ENCODE results near the gene HNRNPLL.

Gene HNRNPLL

DNA sequence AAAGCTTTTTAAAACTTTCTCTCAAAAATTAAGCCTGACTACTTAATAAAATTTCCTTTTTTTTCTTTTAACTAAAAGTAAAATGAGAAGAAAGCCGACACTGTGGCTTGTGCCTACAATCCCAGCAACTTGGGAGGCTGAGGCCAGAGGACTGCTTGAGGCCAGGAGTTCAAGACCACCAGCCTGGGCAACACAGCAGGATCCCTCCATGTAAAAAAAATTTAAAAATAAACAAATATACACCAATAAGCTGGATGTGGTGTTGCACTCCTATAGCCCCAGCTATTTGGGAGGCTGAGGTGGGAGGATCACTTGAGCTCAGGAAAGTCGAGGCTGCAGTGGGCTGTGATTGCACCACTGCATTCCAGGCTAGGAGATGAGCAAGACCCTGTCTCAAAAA, 37.4 kb downstream of the HNRNPLL start:
- H3K27ac ChIP-seq (ENCODE audit: low read length), result no peak overlapping the region
- no peaks in the 10 kb centered on the region for H3K9me3 ChIP-seq (ENCODE audit: control insufficient read depth in 1 of 2, low read length in 2 of 2)
- H3K36me3 ChIP-seq (ENCODE audit: control insufficient read depth in 1 of 2, insufficient read depth in 2 of 2, low read length in 2 of 2), result peaks cover 41 to 44% of the 10 kb centered on the region in 2 donors
- no peak overlapping the region for H3K4me3 ChIP-seq (ENCODE audit: low read depth in 1 of 2, low read length in 2 of 2)
- no peaks in the 10 kb centered on the region for H3K27me3 ChIP-seq (ENCODE audit: low read depth, low read length)
- no peaks in the 10 kb centered on the region for H3K4me1 ChIP-seq (ENCODE audit: control insufficient read depth in 1 of 2, insufficient read depth in 2 of 2, low read length in 2 of 2)

DNA sequence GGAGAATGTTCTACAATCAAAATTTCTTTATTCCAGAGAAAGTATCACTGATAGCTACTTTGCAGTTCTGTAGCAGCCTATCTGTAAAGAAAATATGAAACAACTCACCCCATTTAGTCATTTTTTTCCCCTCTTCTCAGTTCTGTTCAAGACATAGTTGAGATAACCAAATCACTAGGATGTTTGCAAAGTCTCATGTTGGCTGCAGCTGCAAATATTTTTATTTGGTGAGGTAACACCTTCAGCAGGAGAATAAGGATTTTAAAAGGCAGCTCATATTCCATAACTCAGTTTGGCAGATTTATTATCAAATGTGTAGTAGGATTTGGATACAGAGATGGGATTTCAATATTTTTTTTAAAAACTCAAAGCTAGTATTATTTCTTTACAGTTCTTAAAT, 41.0 kb downstream of the HNRNPLL start:
- H3K27me3 ChIP-seq (ENCODE audit: low read depth, low read length), result no peaks in the 10 kb centered on the region
- peaks cover 24 to 26% of the 10 kb centered on the region in 2 donors for H3K36me3 ChIP-seq (ENCODE audit: control insufficient read depth in 1 of 2, insufficient read depth in 2 of 2, low read length in 2 of 2)
- no peak overlapping the region for H3K27ac ChIP-seq (ENCODE audit: low read length)
- H3K4me1 ChIP-seq (ENCODE audit: control insufficient read depth in 1 of 2, insufficient read depth in 2 of 2, low read length in 2 of 2), result no peaks in the 10 kb centered on the region
- H3K4me3 ChIP-seq (ENCODE audit: low read depth in 1 of 2, low read length in 2 of 2), result no peak overlapping the region
- no peaks in the 10 kb centered on the region for H3K9me3 ChIP-seq (ENCODE audit: control insufficient read depth in 1 of 2, low read length in 2 of 2)

DNA sequence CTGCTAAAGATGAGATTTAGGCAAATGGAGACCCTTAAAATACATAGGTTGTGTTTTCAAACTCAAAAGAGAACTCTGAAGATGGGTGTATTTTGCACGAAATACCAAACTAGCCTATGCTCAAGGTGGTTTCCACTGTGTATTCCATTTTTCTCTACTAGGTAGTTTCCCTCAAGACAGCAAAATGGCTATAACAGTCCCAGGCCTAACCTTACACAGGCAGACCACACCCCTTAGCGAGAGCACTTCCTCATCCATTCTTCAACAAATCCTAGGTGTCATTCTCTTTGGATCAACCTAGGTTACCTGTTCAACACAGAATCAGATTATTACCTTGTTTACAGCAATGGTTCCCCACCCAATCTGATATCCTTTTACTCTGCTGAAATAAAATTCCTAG, 42.6 kb downstream of the HNRNPLL start:
- Histone ChIP-seq H3K27ac (ENCODE audit: low read length) (no peak overlapping the region), H3K4me3 (ENCODE audit: low read depth in 1 of 2, low read length in 2 of 2) (no peak overlapping the region), H3K27me3 (ENCODE audit: low read depth, low read length) (no peaks in the 10 kb centered on the region), H3K36me3 (ENCODE audit: control insufficient read depth in 1 of 2, insufficient read depth in 2 of 2, low read length in 2 of 2) (peaks cover 24 to 26% of the 10 kb centered on the region in 2 donors), H3K4me1 (ENCODE audit: control insufficient read depth in 1 of 2, insufficient read depth in 2 of 2, low read length in 2 of 2) (no peaks in the 10 kb centered on the region), H3K9me3 (ENCODE audit: control insufficient read depth in 1 of 2, low read length in 2 of 2) (no peaks in the 10 kb centered on the region)

GRCh38 chr2:38557981-38558380, 44.7 kb downstream of the HNRNPLL start:
- no peak overlapping the region for H3K27ac ChIP-seq (ENCODE audit: low read length)
- no peaks in the 10 kb centered on the region for H3K27me3 ChIP-seq (ENCODE audit: low read depth, low read length)
- no peak overlapping the region for H3K4me3 ChIP-seq (ENCODE audit: low read depth in 1 of 2, low read length in 2 of 2)
- no peaks in the 10 kb centered on the region for H3K9me3 ChIP-seq (ENCODE audit: control insufficient read depth in 1 of 2, low read length in 2 of 2)
- H3K4me1 ChIP-seq (ENCODE audit: control insufficient read depth in 1 of 2, insufficient read depth in 2 of 2, low read length in 2 of 2), result no peaks in the 10 kb centered on the region
- peaks cover 14 to 20% of the 10 kb centered on the region in 2 donors for H3K36me3 ChIP-seq (ENCODE audit: control insufficient read depth in 1 of 2, insufficient read depth in 2 of 2, low read length in 2 of 2)

DNA sequence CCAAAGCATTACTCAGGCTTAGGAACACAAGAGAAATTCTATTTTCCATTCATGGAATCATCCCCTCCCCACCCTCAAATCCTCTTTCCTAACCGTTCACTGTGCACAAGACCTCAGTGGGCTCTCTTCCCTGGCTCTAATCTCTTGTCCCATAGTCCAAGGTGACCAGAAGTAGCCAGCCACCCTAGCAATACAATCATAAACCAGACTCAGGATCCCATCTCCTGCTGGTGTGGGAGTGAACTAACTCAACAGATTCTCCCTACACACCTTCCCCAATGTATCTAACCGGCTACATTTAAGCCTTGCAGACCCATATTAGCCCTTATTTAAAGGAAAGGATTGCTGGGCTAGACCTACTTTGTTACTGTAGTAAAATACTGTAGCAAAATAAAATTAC, 45.5 kb downstream of the HNRNPLL start:
- no peak overlapping the region for H3K27ac ChIP-seq (ENCODE audit: low read length)
- H3K27me3 ChIP-seq (ENCODE audit: low read depth, low read length), result no peaks in the 10 kb centered on the region
- H3K4me1 ChIP-seq (ENCODE audit: control insufficient read depth in 1 of 2, insufficient read depth in 2 of 2, low read length in 2 of 2), result no peaks in the 10 kb centered on the region
- H3K9me3 ChIP-seq (ENCODE audit: control insufficient read depth in 1 of 2, low read length in 2 of 2), result no peaks in the 10 kb centered on the region
- H3K4me3 ChIP-seq (ENCODE audit: low read depth in 1 of 2, low read length in 2 of 2), result no peak overlapping the region
- peaks cover 13 to 22% of the 10 kb centered on the region in 2 donors for H3K36me3 ChIP-seq (ENCODE audit: control insufficient read depth in 1 of 2, insufficient read depth in 2 of 2, low read length in 2 of 2)

- H3K9me3 ChIP-seq (ENCODE audit: control insufficient read depth in 1 of 2, low read length in 2 of 2), result no peaks in the 10 kb centered on the region
- peaks cover 4 to 22% of the 10 kb centered on the region in 2 donors for H3K36me3 ChIP-seq (ENCODE audit: control insufficient read depth in 1 of 2, insufficient read depth in 2 of 2, low read length in 2 of 2)
- H3K27me3 ChIP-seq (ENCODE audit: low read depth, low read length), result no peaks in the 10 kb centered on the region
- H3K4me3 ChIP-seq (ENCODE audit: low read depth in 1 of 2, low read length in 2 of 2), result no peak overlapping the region
- no peak overlapping the region for H3K27ac ChIP-seq (ENCODE audit: low read length)
- H3K4me1 ChIP-seq (ENCODE audit: control insufficient read depth in 1 of 2, insufficient read depth in 2 of 2, low read length in 2 of 2), result no peaks in the 10 kb centered on the region
Measured at GRCh38 chr2:38556006-38556801, 46.5 kb downstream of the HNRNPLL start.

DNA sequence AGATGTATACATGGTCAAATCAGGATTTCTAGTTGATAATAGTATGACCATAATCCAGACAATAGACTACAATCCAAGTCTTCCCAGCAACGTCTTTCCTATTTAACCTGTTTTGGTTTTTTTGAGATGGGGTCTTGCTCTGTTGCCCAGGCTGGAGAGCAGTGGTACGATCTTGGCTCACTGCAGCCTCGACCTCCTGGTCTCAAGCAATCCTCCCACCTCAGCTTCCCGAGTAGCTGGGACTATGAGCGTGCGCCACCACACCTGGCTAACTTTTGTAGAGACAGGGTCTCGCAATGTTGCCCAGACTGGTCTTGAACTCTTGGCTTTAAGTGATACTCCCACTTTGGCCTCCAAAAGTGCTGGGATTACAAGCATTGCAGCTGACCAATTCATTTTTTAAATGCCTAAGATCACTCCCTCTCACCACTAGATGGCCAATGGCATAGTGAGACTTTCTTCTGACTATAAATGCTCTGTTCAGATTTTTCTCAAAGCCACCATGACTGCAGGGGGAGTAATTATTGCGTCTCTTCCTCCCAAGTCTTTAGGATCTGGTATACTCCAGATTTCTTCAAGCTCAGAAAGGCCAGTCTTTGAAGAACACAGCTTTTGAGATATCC, 47.6 kb downstream of the HNRNPLL start:
- Histone ChIP-seq H3K4me1 (ENCODE audit: control insufficient read depth in 1 of 2, insufficient read depth in 2 of 2, low read length in 2 of 2) (no peaks in the 10 kb centered on the region), H3K9me3 (ENCODE audit: control insufficient read depth in 1 of 2, low read length in 2 of 2) (no peaks in the 10 kb centered on the region), H3K27me3 (ENCODE audit: low read depth, low read length) (no peaks in the 10 kb centered on the region), H3K36me3 (ENCODE audit: control insufficient read depth in 1 of 2, insufficient read depth in 2 of 2, low read length in 2 of 2) (peaks cover 1 to 11% of the 10 kb centered on the region in 2 donors), H3K27ac (ENCODE audit: low read length) (no peak overlapping the region), H3K4me3 (ENCODE audit: low read depth in 1 of 2, low read length in 2 of 2) (no peak overlapping the region)

- Histone ChIP-seq H3K27me3 (ENCODE audit: low read depth, low read length) (no peaks in the 10 kb centered on the region), H3K4me3 (ENCODE audit: low read depth in 1 of 2, low read length in 2 of 2) (no peak overlapping the region), H3K4me1 (ENCODE audit: control insufficient read depth in 1 of 2, insufficient read depth in 2 of 2, low read length in 2 of 2) (no peaks in the 10 kb centered on the region), H3K27ac (ENCODE audit: low read length) (no peak overlapping the region), H3K9me3 (ENCODE audit: control insufficient read depth in 1 of 2, low read length in 2 of 2) (no peaks in the 10 kb centered on the region), H3K36me3 (ENCODE audit: control insufficient read depth in 1 of 2, insufficient read depth in 2 of 2, low read length in 2 of 2) (peaks cover 0 to 10% of the 10 kb centered on the region in 2 donors)
Measured at GRCh38 chr2:38553554-38553953, 49.2 kb downstream of the HNRNPLL start.

DNA sequence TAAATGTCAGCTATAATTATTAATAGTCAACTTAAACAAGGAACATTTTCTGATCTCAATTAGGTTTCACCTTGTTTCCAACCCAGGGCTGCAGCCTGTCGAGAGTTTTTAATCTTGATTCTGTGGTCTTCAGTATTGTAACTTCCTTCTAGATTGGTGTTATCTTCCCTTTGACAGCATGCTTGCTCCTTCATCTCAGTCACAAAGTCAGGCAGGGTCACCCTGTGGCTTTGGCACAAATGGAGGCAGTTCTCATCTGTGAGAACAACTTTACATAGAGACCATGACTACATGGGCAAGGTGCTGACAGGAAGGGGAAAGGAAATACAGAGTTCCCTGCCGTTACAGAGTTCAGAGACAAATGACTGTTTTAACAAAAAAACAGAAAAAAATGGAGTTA, 50.5 kb downstream of the HNRNPLL start:
- Histone ChIP-seq H3K27ac (ENCODE audit: low read length) (no peak overlapping the region), H3K9me3 (ENCODE audit: control insufficient read depth in 1 of 2, low read length in 2 of 2) (no peaks in the 10 kb centered on the region), H3K36me3 (ENCODE audit: control insufficient read depth in 1 of 2, insufficient read depth in 2 of 2, low read length in 2 of 2) (peaks cover 0 to 10% of the 10 kb centered on the region in 2 donors), H3K4me3 (ENCODE audit: low read depth in 1 of 2, low read length in 2 of 2) (no peak overlapping the region), H3K27me3 (ENCODE audit: low read depth, low read length) (no peaks in the 10 kb centered on the region), H3K4me1 (ENCODE audit: control insufficient read depth in 1 of 2, insufficient read depth in 2 of 2, low read length in 2 of 2) (no peaks in the 10 kb centered on the region)

DNA sequence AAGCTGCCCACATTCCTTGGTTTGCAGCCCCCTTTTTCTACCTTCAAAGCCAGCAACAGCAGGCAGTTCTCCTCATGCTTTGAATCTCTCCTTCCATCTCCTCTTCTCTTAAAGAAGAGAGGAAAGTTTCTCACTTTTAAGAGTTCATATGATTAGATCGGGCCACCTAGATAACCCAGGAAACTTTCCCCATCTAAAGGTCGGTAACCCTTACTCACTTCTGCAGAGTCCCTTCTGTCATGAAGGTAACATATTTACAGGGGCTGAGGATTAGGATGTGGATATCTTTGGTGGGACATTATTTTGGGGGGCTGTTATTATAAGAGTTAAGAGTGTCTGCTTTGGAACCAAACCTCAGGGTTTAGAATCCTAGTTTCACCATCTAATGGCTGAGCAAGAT, 51.0 kb downstream of the HNRNPLL start:
- Histone ChIP-seq H3K4me3 (ENCODE audit: low read depth in 1 of 2, low read length in 2 of 2) (no peak overlapping the region), H3K9me3 (ENCODE audit: control insufficient read depth in 1 of 2, low read length in 2 of 2) (no peaks in the 10 kb centered on the region), H3K4me1 (ENCODE audit: control insufficient read depth in 1 of 2, insufficient read depth in 2 of 2, low read length in 2 of 2) (no peaks in the 10 kb centered on the region), H3K36me3 (ENCODE audit: control insufficient read depth in 1 of 2, insufficient read depth in 2 of 2, low read length in 2 of 2) (peaks cover 0 to 10% of the 10 kb centered on the region in 2 donors), H3K27ac (ENCODE audit: low read length) (no peak overlapping the region), H3K27me3 (ENCODE audit: low read depth, low read length) (no peaks in the 10 kb centered on the region)

DNA sequence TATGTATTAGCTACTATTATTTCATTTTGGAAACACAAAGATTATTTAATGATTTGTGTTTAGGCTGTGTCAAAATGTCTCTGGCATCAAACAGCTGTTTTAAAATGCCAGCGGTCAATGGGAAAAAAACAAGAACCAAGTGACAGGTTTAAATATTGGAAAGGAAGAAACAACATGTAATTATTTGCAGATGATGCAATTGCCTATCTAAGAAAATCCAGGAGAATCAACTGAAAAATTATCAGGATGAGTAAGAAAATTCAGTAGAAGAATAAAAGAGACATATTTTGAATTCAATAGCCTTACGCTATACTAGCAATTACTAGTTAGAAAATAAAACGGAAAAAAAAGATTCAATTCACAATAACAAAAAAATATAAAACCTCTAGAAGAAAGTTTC, 51.6 kb downstream of the HNRNPLL start:
- Histone ChIP-seq H3K36me3 (ENCODE audit: control insufficient read depth in 1 of 2, insufficient read depth in 2 of 2, low read length in 2 of 2) (peaks cover 0 to 10% of the 10 kb centered on the region in 2 donors), H3K27me3 (ENCODE audit: low read depth, low read length) (no peaks in the 10 kb centered on the region), H3K4me1 (ENCODE audit: control insufficient read depth in 1 of 2, insufficient read depth in 2 of 2, low read length in 2 of 2) (no peaks in the 10 kb centered on the region), H3K4me3 (ENCODE audit: low read depth in 1 of 2, low read length in 2 of 2) (no peak overlapping the region), H3K9me3 (ENCODE audit: control insufficient read depth in 1 of 2, low read length in 2 of 2) (no peaks in the 10 kb centered on the region), H3K27ac (ENCODE audit: low read length) (no peak overlapping the region)

All from muscle layer of duodenum (tissue), 2 donors.